NAMALWA (cell line): ENCODE data around the gene EPB41L1.

ENCODE experiments used
- DNase-seq: peaks from one replicate; pipeline ENCODE4 v3.0.0-alpha.2; 2015; ENCODE audit warnings: low spot score

Gene EPB41L1

DNA sequence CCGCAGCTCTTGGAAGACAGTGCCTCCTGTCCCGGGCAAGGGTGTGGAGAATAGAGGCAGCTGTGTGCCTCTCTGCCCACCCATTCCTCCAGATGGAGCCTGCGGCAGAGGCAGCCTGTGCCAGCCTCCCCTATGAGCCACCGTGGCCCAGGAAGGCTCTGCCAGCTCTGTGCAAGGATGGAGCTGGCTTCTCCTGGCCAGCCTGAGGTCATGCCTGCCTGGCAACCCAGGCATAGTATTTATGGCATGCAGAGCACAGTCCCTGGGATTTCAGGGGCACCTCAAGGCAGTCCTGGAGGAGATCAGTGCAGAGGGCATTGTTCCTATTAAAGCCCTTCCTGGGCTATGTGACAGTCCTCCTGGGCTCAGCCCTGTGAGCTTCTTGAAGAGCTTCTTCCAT lies 1.5 kb downstream of the EPB41L1 start:
- DNase-seq, result no peak

DNA sequence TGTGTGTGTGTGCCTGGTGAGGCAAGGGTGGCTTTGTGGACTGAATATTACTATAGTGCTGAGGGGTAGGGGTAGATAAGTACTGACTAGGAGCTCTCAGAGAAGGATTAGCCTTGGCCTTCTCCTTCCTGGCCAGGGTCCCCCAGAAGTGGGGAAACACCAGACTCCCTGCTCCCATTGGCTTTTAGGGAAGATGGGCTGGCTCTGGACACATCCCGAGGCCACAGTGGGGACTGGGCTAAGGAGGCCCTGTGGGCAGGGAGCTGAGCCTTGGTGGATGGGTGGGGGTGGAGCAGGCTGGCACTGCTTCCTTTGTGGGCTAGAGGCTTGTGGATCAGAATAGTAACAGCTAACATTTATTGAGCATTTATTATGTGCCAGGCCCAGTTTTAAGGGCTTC lies 3.1 kb downstream of the EPB41L1 start:
- DNase-seq, result no peak

DNA sequence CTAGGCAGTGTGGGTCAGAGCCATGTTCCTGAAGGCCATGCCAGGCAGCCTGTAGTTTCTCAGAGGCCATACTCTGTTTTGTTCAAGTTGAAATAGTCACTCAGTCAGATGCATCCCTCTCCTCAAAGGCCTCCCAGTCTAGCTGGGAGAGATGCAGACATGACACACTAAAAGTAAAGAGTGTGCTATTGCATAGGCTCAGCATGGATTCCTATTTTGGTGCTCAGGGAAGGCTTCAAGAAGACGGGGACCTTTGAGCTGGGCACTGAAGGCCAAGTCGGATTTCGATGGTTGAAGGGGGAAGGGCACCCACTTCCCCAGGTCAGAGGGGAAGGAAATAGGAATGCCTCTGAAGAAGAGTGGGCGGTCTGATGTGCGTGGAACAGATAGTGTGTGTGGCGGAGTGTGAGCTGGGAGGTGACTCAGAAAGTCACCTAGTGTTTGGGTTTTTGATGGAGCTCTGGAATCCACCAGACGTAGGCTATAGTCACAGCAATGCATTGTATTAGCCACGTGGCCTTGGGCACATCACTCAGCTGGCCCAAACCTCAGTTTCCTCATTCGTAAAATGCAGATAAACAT lies 3.7 kb downstream of the EPB41L1 start:
- DNase-seq, result no peak

DNA sequence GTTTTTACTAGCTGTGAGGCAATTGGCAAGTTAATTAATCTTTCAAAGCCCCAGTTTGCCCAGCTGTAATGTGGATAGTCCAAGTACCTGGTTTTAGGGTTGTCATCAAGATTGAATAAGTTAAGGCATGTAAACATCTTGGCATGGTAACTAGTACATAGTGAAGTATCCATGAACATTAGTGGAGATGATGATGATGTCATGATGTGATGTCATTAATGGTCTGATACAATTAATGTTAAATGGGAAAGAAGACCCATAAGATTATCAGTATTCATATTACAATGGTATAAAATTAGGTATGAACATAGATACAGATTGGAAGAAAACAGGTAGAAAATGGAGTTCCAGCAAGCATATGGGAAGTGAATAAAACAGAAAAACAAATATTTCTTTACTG lies 5.3 kb downstream of the EPB41L1 start:
- DNase-seq, result no peak

DNA sequence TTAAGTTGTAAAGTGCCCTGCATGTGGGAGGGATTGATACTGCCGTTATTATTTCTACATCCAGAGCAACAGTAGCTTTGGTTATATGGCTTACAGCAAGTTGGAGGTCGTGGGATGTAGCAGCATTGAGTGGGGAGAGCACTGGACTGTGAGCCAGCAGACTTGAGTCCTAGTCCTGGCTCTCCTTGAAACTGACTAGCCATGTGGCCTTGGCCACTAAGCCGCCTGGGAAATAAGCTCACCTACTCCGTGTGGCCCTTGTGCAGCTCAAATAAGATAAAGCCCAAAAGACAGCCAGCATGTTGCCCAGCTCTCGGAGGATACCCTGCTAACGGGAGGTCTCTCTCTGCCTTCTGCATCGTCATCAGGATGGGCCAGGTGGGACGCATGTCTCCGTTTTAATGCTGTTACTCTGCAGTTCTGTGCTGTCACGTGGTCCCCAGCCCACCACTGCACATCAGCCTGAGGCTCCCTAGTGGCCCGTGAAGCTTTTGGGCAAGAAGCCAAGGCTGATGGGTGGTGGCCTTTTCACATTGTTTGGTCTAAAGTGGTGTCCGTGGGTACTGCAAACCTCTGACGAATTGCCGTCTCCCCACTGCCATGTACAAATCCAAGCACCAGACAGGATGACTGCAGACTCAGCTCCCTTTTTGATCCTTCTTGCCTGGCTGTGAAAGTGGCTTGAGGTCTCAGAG lies 7.9 kb downstream of the EPB41L1 start:
- peak; percentile 59 for DNase-seq

DNA sequence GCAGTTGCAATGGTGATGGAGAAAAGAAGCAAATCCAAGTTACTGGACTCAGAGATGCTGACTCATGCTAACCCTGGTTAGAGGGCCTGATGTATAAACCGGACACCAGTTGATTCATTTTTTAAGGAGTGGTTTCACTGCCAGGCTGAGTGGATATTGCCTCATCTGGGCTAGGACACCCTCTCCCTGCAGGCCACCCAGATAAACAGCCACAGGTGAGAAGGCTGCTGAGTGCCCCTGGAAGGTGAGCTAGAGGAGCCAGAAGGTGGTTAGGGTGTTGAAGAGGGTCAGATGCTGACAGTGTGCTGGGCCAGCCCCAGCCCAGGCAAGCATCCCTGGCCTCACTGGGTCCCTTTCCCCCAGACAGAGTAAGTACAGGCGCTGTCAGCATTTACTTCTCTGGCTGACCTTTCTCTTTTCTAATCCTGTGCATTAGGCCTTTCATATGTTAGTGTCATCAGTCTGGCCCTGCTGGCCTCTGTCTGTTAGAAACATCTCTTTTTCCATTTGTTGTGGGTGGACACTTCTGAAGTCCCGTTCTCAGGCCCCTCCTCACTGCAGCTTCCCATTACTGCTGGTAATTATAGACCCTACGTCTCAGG lies 13.5 kb downstream of the EPB41L1 start:
- DNase-seq, result no peak

DNA sequence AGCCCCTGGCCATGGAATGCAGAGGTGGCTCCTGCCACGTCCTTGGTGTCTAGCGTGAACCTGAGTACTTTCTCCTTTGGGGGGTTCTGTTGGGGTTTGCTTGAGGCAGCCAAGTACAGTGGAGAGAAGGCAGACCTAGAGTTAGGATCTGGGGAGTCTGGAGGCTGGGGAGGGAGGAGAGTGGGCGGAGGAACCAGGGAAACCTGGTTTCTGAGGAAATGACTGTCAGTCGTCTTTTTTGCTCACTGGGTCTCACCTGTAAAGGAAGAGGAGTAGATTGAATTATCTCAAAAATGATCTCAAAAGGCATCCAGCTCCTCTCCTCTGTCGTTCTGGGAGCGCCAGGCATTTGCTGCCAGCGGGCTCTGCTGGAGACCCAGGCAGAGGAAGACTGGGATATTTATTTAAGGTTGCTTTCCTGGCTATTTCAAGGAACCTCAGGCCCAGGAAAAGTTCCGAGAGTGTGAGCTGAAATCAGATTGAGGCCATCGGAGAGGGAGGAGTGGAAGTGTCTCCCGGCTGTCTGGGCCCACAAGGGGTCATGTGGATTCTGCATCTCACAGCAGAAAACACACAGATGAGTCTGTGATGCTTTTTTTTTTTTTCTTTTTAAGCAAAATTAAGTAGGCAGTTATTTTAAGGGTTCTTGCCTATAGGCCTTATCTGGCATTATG lies 16.1 kb downstream of the EPB41L1 start:
- no peak for DNase-seq

DNA sequence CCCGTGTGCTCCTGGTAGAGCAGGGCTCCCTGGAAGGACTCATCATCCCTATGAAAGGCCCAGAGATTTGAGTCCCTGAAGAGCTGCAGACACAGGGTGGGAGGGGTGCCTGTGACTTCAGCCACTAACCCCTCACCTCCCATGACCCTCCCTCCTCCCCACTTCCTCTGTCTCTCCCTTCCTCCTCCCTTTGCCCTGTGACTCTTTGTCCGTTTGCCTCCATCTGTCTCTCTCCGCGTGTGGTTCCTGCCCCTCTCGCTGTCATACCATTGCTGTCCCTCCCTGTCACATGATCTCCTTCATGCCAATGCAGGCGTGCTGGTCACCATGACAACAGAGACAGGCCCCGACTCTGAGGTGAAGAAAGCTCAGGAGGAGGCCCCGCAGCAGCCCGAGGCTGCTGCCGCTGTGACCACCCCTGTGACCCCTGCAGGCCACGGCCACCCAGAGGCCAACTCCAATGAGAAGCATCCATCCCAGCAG lies 19.0 kb downstream of the EPB41L1 start:
- peak; percentile 35 for DNase-seq

DNA sequence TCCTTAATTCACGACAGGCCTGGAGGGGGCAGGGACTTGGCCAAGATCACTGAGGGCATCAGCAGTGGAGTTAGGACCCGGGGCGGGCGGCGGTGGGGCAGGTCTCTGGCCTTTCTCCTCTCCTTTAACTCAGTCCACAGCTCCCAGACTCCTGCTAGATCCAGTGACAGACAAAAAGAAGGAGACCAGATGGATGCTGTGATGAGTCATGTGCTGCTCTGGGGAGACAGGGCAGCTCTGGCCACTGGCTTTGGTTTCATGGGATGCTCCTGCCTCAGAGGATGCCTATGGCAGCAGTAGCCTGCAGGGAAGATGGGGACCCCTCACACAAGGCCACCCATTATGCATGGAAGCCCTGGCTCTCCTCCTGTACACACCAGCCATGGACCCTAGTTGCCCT lies 20.5 kb downstream of the EPB41L1 start:
- DNase-seq, result no peak

DNA sequence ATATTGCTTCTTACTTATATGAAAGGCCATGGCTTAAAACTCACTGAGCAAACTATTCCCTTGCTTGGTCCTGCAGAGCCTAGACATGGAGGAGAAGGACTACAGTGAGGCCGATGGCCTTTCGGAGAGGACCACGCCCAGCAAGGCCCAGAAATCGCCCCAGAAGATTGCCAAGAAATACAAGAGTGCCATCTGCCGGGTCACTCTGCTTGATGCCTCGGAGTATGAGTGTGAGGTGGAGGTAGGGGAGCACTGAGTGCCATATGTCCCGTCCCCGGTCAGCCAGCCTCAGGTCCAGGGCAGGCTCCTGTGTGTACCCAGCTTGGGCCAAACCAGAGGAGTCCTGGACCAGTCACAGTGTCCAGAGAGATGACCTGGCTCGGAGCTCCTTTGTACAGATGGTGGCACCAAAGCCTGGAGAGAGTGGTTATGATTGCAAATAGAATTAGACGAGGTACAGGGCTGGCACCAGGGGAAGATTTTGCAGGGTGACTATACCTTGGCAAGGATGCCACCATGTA lies 21.0 kb downstream of the EPB41L1 start:
- no peak for DNase-seq

DNA sequence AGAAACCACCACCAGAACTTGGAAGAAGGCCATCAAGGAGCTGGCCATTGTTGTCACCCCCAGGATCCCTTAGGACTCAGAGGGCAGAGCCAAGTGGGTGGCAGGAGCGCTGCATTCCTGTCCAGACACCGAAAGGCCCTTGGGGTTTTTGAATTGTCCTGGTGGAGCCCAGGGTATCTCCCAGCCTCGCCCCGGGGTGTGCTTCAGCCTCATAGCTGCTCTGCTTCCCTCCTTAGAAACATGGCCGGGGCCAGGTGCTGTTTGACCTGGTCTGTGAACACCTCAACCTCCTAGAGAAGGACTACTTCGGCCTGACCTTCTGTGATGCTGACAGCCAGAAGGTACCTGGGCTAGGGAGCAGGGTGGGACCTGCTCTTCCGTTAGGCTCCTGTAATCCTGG lies 23.2 kb downstream of the EPB41L1 start:
- no peak for DNase-seq

DNA sequence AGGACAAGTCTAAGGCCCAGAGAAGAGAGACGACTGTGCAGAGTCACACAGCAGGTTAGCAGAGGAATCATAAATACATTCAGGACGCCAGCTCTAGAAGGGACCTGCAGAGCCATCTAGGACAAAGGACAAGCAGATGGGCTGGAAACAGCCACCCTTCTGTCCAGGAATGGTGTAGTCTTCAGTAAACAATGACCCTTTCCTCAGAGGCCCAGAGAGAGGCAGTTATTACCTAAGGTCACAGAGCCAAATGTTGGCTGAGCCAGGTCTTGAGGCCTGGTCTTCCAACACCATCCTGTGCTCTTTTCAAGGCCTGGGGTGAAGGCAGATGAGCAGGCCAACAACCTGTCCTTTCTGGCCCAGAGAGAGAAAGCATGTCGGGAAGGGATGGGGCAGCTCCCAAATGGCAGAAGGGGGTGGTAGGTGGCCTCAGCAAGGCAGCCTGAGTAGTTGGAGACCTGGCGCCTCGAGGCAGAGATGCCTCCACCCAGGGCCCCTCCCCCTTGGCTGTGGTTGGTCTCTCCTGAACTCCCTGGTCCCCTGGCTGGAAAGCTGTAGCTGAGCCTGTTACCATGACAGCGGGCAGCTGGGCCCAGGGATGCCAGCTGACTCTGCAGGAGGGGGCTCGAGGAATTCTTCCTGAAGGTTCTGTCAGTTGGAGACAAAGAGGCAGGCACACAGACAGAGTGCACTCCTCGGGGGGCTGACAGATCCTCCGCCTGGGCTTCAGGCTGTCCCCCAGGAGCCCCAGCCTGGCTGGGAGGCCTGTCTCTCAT lies 24.8 kb downstream of the EPB41L1 start:
- DNase-seq, result no peak

DNA sequence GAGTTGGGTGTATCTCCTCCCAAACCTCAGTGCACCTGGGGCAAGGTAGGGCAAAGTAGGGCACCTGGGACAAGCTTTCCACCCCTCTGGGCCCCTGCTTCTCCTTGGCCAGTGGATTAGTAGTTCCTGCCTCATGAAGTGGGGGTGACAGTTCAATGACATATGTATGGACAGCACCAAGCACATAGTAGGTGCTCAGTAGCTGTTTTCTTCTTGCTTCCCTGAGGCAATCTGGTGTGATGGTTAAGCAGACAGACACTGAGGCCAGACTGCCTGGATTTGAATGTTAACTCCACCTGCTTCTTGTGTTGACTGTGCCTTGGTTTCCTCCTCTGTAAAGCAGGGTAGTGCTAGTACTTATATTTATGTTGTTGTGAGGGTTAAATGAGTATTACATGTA lies 25.8 kb downstream of the EPB41L1 start:
- no peak for DNase-seq

DNA sequence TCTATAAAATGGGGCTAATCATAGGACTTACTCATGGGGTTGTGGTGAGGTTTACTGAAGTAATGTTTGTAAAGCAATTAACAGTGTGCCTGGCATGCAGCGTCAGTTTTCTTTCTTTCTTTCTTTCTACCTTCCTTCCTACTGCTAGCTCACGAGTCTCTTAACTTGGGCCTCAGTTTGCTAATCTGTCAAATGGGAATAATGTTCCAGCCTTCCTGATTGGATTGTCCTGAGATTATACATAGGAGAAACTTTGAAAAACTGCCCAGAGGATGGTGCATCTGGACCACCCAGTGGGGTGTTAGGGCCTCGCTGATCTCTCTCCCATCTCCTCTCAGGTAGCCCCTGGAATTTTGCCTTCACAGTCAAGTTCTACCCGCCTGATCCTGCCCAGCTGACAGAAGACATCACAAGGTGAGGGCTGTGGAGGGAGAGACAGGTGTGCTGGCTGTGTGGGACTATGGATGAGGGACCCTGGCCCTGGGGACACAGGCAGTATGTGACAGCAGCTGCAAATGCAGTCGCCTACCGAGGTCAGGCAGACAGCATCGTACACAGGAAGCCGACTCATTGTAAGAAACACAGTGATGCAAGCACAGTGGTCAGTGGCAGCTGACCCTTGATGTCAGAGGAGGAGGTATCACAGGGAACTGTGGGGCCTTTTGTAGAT lies 27.5 kb downstream of the EPB41L1 start:
- no peak for DNase-seq

DNA sequence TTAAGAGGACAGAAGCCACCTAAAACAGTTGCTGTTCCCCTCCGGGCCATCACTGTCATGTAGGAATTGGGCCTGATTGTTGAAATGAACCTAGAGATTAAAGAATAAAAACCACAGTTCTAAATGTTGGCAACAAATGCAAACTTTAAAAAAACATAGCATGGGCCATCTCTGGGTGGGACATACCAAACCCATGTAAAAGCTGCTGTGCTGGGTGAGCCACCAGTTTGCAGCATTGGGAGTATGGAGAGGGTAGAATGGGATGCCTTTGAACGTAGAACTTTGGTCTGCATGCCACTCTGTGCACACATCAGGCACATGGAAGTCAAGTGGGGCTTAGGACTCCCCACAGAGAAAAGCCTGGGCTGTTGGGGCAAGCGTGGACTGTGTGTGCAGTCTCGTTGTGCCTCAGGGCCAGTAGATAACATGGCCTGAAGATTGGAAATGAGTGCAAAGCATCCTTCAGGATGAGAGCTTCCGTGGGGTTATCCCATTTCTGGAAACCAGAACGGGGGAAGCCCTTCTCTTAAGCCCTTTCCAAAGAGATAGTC lies 28.1 kb downstream of the EPB41L1 start:
- DNase-seq, result no peak

DNA sequence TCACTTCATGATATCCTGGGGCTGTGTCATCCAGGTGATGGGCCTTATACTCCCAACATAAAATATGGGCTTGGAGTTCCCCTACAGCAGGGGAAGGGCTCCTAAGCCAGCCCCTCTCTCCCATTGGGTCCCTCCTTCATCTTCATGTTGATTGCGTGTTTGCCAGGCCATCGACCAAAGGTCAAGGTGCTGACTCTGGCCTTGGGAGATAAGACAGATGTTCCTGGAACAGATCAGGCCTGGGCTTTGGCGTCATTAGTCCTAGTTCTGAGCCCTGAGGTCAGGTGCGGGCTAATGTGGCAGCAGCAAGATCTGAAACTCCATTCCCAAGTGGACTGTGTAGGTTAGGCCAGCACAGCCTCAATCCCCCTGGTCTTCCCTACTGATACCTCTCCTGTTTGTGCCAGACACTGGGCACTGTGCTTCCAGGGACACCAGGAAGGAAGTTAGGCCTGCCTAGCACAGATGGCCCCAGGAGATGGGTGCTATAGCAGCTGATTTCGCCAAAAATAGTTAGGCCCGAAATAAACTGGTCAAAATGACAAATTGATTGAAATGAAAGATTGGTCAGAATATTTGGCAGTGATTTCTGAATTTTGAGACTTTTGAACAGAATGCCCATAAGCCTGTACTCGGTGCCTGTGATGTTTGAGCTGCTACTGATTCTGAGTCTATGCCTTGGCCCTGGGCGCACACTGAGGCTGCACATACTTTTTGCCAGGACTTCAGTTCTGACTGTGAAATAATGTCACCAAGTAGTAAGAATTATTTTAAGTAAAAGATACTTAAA lies 28.8 kb downstream of the EPB41L1 start:
- no peak for DNase-seq

DNA sequence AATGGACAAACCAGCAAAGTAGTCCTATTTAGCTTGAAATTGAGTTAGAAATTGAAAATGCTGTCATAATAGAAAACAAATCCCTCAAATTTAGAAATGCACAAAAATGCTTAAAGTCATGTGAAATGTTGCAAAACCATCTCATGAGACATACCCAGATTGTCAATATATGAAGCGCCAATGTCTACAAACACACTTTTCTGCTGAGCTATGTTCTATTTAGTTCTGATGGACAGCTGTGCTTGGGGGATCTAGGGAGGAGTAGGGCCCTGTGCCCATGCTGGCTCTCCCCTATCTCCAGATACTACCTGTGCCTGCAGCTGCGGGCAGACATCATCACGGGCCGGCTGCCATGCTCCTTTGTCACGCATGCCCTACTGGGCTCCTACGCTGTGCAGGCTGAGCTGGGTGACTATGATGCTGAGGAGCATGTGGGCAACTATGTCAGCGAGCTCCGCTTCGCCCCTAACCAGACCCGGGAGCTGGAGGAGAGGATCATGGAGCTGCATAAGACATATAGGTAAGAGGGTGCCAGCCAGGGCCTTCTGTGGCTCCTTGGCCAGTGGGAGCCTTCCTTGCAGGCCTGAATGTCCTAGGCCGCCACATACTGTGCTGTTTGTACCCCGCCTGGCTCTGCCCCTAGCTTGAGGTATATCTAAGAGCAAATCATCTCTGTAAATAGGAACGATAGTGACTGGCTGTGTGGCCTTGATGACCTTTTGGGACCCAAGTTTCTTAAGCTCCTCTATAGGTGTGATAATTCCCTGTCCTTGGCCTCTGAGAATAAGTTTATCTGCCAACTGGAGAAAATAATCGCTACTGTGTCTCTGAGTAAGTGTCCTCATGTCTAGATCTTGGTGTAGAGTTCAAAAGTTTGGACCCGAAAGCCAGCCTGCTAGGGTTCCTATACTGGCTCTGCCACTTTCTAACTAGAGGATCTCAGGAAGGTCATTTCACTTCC lies 30.6 kb downstream of the EPB41L1 start:
- DNase-seq, result no peak

DNA sequence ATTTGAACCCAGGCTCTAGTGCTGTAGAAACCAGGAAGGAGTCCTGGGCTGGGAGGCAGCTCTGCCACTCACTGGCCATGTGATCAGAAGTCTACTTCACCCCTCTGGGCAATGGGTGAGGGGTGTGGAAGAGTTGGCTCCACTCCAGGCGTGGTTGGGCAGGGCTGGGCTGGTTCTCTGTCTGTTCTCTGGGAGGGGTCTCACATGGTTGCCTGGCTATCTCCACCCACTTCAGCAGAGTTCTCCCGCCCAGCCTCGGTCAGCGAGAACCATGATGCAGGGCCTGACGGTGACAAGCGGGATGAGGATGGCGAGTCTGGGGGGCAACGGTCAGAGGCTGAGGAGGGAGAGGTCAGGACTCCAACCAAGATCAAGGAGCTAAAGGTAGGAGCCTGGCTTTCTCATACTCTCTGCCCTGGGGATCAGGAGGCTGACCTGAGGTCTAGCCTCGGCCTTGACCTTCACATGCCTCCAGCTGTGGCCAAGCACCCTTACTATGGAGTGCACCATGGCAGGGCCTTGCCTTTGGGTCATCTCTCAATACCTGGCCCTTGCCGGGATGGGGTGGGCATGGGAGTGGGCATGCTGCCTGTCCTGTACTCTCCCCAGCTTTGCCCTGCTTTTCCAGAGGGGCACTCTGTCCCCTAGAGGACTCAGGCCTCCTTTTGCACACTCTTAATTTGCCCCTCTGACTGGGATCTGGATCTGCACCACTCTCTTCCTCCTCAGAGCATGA lies 39.6 kb downstream of the EPB41L1 start:
- DNase-seq, result no peak
